ES-I3 (cell line): ENCODE measurements around the gene LIAS.
"Not testable (repeated sequence)": the region's sequence is repeated elsewhere in the genome, so short reads cannot be mapped to it uniquely, and the experiment has no call there.

Experiments used
- H3K36me3 ChIP-seq: 2 replicates; pipeline ENCODE4 v1.6.1; 2013; ENCODE audit warnings: mild to moderate bottlenecking, low read length, control low read depth, moderate library complexity; ENCODE audit not compliant: insufficient read depth
- H3K4me1 ChIP-seq: 2 replicates; pipeline ENCODE4 v1.6.1; 2013; ENCODE audit warnings: mild to moderate bottlenecking, control low read depth, low read length; ENCODE audit not compliant: insufficient read depth
- H3K9ac ChIP-seq: 2 replicates; pipeline ENCODE4 v1.6.1; 2013; ENCODE audit warnings: low read depth, mild to moderate bottlenecking, low read length, moderate library complexity
- H3K9me3 ChIP-seq: 2 replicates; pipeline ENCODE4 v1.6.1; 2013; ENCODE audit warnings: mild to moderate bottlenecking, low read length, moderate library complexity; ENCODE audit not compliant: control insufficient read depth, insufficient read depth

LIAS gene

DNA sequence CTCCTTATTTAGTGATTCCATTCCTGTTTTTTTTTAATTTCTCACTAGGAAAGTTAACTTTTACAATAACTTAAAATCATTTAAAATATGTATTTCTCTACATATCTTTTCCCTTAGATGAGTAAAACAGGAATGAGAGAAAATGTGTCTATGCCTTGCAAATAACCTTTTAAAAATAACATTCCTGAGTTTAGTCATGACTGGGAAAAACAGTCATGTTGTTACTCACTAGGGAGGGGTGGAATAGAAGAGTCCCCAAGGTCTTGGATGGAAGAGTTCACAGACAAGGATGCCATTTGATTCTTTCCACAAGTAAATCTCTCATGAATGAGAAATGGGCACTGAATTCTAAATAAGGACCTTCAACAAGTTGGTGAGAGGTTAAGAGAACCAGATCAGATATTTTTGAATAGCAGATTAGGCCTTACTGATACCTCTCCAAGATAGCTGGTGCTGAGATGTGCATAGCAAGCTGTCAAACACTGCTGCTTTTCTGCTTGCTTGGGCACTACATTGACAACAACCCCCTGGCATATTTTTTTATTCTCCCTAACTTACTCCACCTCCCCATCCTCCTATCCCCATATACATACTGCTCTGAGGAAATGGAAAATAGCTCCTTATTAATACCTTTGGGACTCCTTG lies 43.3 kb downstream of the LIAS start:
- H3K36me3 ChIP-seq, result peaks cover 14% of the 10 kb centered on the region
- H3K4me1 ChIP-seq, result no peaks in the 10 kb centered on the region
- H3K9ac ChIP-seq, result no peak overlapping the region
- H3K9me3 ChIP-seq, result no peaks in the 10 kb centered on the region

DNA sequence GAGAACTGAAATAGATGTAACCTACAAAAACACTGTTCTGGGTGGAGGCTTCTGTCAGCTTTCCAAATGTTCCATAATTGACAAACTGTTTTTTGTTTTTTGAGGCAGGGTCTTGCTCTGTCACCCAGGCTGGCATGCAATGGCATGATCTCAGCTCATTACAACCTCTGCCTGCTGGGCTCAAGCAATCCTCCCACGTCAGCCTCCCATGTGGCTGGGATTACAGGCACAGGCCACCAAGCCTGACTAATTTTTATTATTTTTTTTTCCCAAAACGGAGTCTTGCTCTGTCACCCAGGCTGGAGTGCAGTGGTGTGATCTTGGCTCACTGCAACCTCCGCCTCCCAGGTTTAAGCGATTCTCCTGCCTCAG lies 43.8 kb downstream of the LIAS start:
- H3K9ac ChIP-seq, H3K9me3 ChIP-seq, H3K4me1 ChIP-seq: not testable (repeated sequence)
- peaks cover 18% of the 10 kb centered on the region for H3K36me3 ChIP-seq

DNA sequence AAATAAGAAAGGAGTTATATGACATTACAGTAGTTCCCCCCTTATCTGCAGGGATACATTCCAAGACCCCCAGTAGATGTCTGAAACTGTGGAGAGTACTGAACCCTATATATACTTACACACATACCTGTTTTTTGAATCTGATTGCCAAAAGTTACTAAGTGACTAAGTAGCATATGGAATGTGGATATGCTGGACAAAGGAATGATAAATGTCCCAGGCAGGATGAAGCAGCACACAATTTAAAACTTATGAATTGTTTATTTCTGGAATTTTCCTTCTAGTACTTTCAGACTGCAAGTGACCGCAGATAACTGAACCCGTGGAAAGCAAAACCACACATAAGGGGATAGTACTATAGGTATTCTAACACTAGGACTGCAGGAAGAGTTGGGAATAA lies 45.7 kb downstream of the LIAS start:
- H3K4me1 ChIP-seq, result no peaks in the 10 kb centered on the region
- no peaks in the 10 kb centered on the region for H3K9me3 ChIP-seq
- H3K9ac ChIP-seq, result no peak overlapping the region
- H3K36me3 ChIP-seq, result peaks cover 25% of the 10 kb centered on the region

DNA sequence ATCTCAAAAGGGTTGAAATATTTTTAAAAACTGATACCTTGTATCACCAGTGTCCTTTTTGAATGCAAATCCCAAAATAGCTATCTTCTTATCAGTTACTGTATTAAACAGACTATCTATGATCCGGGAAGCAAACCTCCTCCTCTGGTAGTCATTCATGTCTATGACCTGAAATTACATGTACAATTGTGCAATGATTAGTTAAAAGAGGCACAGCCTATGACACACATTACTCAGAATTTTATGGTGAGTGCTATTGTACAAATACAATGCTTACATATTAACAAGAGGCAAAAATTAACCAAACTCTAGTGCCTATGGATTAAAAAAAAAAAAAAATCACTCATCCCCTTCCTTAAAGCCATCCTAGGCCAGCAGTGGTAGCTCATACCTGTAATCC lies 46.7 kb downstream of the LIAS start:
- Histone ChIP-seq H3K4me1 (no peaks in the 10 kb centered on the region), H3K36me3 (peaks cover 26% of the 10 kb centered on the region), H3K9me3 (no peaks in the 10 kb centered on the region), H3K9ac (no peak overlapping the region)

DNA sequence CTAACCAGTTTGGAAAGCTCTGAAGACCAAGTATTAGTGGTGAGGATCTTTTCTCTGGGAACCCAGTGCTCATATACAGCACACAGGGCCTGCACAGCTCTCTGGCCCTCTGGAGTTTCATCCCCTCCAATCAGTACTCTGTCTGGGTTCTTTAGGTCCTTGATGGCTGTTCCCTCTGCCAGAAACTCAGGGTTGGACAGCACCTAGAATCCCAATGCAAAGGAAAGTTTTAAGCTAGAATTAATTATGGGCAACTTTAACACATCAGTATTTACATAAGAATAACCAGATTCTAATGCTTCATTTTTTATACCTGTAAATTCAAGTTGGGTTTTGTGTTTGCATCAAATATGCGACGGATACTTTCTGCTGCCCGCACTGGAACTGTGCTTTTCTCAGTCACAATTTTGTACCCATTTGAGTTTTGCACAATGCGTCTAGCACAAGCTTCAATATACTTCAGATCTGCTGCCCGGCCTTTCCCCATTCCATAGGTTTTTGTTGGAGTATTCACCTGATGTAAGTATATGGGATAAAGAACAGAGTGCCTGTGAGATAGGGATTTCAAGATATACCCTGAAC lies 51.6 kb downstream of the LIAS start:
- Histone ChIP-seq H3K36me3 (peaks cover 18% of the 10 kb centered on the region), H3K9me3 (no peaks in the 10 kb centered on the region), H3K9ac (no peak overlapping the region), H3K4me1 (no peaks in the 10 kb centered on the region)

DNA sequence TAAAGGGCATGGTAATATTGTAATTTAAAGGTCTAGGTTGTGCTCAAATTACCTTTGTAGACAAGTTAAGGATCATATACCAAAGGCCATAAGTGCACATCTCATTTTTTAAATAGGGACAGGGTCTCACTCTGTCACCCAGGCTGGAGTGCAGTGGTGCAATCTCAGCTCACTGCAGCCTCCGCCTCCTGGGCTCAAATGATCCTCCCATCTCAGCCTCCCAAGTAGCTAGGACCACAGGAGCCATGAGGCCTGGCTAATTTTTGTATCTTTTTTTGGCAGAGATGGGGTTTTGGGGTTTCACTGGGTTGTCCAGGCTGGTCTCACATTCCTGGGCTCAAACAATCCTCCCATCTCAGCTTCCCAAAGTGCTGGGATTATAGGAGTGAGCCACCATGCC lies 55.4 kb downstream of the LIAS start:
- not testable (repeated sequence) for H3K36me3 ChIP-seq, H3K9ac ChIP-seq

DNA sequence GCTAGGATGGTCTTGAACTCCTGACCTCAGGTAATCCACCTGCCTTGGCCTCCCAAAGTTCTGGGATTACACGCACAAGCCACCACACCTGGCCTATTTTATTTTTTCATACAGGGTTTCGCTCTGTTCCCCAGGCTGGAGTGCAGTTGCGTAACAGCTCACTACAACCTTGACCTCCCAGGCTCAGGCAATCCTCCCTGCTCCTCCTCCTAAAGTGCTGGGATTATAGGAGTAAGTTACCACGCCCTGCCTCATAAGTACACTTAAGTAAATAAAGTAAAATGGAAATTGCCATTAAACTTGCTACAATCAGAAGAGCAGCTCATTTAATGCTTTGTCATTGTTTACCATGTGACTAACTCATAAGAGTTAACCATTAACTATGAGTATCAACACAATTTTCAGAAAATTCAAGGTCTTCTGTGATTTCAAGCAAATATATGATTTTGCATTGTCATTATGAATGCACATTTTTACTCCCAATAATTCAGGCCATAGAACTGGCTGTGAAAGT lies 56.1 kb downstream of the LIAS start:
- H3K4me1 ChIP-seq, result no peaks in the 10 kb centered on the region
- no peak overlapping the region for H3K9ac ChIP-seq
- no peaks in the 10 kb centered on the region for H3K9me3 ChIP-seq
- 0 out of 2 replicates have a peak, but pooled peaks cover 3% of the 10 kb centered on the region for H3K36me3 ChIP-seq

More for the DNA sequence above, 55.4 kb downstream of the LIAS start:
- H3K9me3 ChIP-seq, H3K4me1 ChIP-seq: not testable (repeated sequence)

DNA sequence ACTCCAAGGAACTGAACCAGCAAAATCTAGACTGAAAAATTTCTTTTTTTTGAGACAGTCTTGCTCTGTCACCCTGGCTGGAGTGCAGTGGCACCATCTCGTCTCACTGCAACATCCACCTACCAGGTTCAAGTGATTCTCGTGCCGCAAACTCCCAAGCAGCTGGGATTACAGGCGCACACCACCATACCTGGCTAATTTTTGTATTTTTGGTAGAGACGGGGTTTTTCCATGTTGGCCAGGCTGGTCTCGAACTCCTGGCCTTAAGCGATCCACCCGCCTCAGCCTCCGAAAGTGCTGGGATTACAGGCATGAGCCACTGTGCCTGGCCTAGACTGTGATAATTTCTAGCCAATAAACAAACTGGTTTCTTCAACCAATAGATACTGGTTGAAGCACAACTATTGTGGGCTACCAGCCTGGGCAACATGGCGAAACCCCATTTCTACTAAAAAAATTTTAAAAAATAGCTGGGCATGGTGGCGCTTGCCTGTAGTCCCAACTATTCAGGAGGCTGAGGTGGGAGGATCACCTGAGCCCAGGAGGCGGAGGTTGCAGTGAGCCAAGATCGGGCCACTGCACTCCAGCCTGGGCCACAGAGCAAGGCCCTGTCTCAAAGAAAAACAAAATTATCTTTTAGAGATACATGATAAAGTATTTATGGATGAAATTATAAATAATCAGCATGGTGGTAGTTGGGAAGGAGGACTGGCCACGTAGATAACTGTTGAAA lies 57.0 kb downstream of the LIAS start:
- H3K9me3 ChIP-seq, H3K4me1 ChIP-seq, H3K36me3 ChIP-seq, H3K9ac ChIP-seq: not testable (repeated sequence)

DNA sequence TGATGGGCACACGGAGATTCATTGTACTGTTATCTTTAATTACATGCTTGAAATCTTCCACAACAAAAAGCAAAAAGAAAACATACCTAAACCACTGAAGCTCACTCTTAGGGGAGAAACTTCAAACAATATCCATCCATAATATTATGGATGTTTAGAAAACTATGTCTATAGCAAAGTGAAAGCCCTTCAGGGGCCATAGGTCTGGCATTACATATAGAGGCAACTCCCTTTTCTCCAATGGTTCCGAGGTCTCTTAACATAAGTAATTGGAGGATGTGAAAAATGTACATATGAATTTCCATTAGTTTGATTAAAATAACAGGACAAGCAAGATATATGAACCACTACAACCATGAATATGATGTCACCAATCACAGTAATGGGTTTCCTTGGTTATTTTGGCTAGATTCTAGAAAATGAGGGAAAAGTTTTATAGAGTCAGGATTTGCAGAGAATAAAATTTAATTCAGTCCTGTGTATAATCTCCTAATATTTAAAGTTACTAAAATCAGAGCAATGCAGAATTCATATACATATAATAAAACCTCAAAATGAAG lies 57.6 kb downstream of the LIAS start:
- no peak overlapping the region for H3K9ac ChIP-seq
- no peaks in the 10 kb centered on the region for H3K4me1 ChIP-seq
- H3K9me3 ChIP-seq, result no peaks in the 10 kb centered on the region
- no peaks in the 10 kb centered on the region for H3K36me3 ChIP-seq

DNA sequence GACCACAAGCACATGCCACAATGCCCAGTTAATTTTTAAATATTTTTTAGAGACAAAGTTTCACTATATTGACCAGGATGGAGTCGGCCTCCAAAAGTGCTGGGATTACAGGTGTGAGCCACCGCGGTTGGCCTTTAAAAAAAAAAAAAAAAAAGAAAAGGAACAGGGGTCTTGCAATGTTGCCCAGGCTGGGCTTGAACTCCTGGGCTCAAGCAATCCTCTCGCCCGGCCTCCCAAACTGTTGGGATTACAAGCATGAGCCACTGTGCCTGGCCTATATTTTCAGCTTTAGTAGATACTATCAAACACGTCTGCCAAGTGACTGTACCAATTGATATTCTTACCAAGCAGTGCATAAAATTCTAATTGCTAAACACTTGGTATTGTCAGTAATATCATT lies 59.6 kb downstream of the LIAS start:
- Histone ChIP-seq H3K9me3 (no peaks in the 10 kb centered on the region), H3K36me3 (no peaks in the 10 kb centered on the region), H3K9ac (no peak overlapping the region), H3K4me1 (no peaks in the 10 kb centered on the region)

DNA sequence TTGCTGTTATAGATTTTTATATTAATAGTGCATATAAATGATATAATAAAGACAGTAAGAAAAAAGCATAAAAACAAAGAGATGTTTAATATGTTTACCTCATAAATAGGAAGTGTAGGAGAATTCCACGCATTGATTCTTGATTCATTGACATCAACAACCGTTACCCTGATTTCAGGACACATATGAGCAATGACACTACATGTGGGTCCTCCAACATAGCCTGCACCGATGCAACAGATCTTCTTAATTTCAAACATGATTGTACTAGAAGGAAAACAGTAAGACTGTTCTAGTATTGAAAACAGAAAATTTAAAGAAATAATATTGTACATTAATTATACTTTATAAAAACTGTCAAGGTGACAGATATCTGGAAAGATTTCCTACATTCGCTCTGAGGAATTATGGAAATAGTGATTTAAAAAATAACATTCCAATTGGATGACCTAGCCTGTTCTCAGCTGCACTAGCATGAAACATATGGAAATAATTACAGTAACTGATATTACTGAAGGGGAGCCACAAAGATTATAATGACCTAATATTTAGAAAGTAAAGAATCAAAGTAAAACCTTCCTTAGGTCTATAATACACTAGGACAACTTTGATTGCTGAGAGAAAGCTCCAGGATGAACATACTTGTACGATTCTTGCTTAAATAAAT lies 62.5 kb downstream of the LIAS start:
- no peak overlapping the region for H3K9ac ChIP-seq

DNA sequence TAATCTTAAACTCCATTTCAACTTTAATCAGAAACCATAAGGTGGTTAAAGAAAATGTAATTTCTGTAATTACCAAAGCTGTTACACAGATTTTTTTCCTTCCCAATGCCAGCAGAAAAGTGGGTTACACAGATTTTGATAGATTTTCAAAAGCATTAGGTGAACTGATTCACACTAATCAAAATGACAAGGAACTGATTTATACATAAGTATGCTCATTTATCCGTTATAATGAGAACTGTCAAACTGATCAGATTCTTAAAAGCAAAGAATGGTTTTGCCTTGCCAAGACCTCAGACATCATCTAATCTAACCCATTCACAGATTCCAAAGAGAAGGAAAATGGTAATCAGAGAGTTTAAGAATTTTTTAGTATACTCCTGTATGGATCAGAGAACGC lies 63.2 kb downstream of the LIAS start:
- no peaks in the 10 kb centered on the region for H3K9me3 ChIP-seq
- peaks cover 2% of the 10 kb centered on the region; the same call in 1 of the 2 replicates for H3K4me1 ChIP-seq
- H3K9ac ChIP-seq, result no peak overlapping the region
- H3K36me3 ChIP-seq, result no peaks in the 10 kb centered on the region

More for the DNA sequence above, 62.5 kb downstream of the LIAS start:
- Histone ChIP-seq H3K9me3 (no peaks in the 10 kb centered on the region), H3K4me1 (peaks cover 2% of the 10 kb centered on the region; the same call in 1 of the 2 replicates), H3K36me3 (no peaks in the 10 kb centered on the region)

DNA sequence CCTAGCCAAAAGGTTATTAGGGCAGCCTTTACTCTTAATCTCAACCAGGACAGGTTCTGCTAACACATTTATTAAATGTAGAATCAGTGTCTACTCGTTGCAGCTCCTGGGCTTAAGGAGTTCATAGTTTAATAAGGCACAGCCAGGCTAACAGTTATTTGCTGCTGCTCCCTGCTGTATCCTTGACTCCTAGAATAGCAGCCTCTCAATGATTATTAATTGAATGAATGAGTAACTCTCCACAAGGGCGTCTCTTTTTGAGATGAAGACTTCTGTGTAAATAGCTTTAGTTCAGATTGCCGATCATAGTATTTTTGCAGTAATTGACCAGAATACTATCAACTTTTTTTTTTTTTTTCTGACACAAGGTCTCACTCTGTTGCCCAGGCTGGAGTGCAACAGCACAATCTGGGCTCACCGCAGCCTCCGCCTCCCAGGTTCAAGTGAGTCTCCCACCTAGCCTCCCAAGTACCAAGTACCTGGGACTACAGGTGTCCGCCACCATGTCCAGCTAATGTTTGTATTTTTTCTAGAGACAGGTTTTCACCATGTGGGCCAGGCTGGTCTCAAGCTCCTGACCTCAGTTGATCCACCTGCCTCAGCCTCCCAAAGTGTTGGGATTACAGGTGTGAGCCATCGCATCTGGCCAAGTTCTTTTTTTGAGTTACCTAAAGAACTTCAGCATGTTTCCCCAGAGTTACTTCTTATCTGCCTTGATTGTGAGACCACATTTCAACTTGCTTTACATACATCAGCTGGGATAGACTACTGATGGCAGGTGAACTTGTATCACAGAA lies 65.5 kb downstream of the LIAS start:
- no peak overlapping the region for H3K9ac ChIP-seq
- no peaks in the 10 kb centered on the region for H3K36me3 ChIP-seq
- no peaks in the 10 kb centered on the region for H3K9me3 ChIP-seq
- peaks cover 2% of the 10 kb centered on the region; the same call in 1 of the 2 replicates for H3K4me1 ChIP-seq
